HepG2 (cell line): ENCODE results near the gene CSTPP1. TPM values are rescaled to one million over a fixed set of nuclear protein-coding genes. Genes with fewer than 3 reads are reported as not detected.

ENCODE experiments used
- E2F5 ChIP-seq: sonication (generic); formaldehyde crosslinking; conservative IDR thresholded peaks from 2 replicates; pipeline ENCODE4 v1.4.0; 2020; ENCODE audit warnings: missing genetic modification reagents
- HMGXB4 ChIP-seq, 2 experiments: sonication (generic) in 1 of 2; formaldehyde crosslinking in 1 of 2; IDR thresholded peaks; 2 replicates each; pipeline versions ENCODE4 v1.4.0 to v1.6.1; 2018 to 2020; ENCODE audit warnings: missing genetic modification reagents in 2 of 2, borderline replicate concordance in 1 of 2, low read depth in 1 of 2, mild to moderate bottlenecking in 1 of 2, missing biosample characterization in 1 of 2
- KMT2A ChIP-seq: sonication (generic); formaldehyde crosslinking; IDR thresholded peaks from 2 replicates; pipeline ENCODE4 v1.4.0; 2020; ENCODE audit warnings: missing genetic modification reagents
- MTA1 ChIP-seq: sonication (generic); formaldehyde crosslinking; IDR thresholded peaks from 2 replicates; pipeline ENCODE4 v1.4.0; 2020; ENCODE audit warnings: missing genetic modification reagents, mild to moderate bottlenecking, borderline replicate concordance
- NFKB2 ChIP-seq: sonication (generic); formaldehyde crosslinking; IDR thresholded peaks from 2 replicates; pipeline ENCODE4 v1.4.0; 2020; ENCODE audit warnings: missing genetic modification reagents, borderline replicate concordance
- TBX3 ChIP-seq: fragments of 450-650 bp; IDR thresholded peaks from 2 replicates; pipeline ENCODE4 v1.6.1; 2017; ENCODE audit warnings: antibody characterized with exemption, mild to moderate bottlenecking, inconsistent platforms, borderline replicate concordance
- ZBTB8A ChIP-seq: sonication (generic); formaldehyde crosslinking; IDR thresholded peaks from 2 replicates; pipeline ENCODE4 v1.4.0; 2020; ENCODE audit warnings: mild to moderate bottlenecking, low read depth, missing genetic modification reagents, borderline replicate concordance
- ZNF407 ChIP-seq: sonication (generic); formaldehyde crosslinking; IDR thresholded peaks from one replicate; pipeline ENCODE4 v1.5.1; 2020; ENCODE audit warnings: mild to moderate bottlenecking, missing genetic modification reagents; ENCODE audit errors: not compliant biosample characterization
- ZNF704 ChIP-seq: sonication (generic); formaldehyde crosslinking; IDR thresholded peaks from 2 replicates; pipeline ENCODE4 v1.8.1; 2023; ENCODE audit warnings: mild to moderate bottlenecking, inconsistent platforms, moderate library complexity, missing genetic modification reagents, borderline replicate concordance
- ZNF788 ChIP-seq: sonication (generic); formaldehyde crosslinking; IDR thresholded peaks from 2 replicates; pipeline ENCODE4 v1.5.0; 2020; ENCODE audit warnings: mild to moderate bottlenecking, missing genetic modification reagents, borderline replicate concordance
- polyA plus RNA-seq, 8 experiments: library from polyadenylated mRNA; depleted of rRNA in 3 of 8; stranded (reverse) in 7 of 8; unstranded in 1 of 8; fragments of >200 nt; fragmentation: Illumina TruSeq in 4 of 8; extraction: Trizol in 4 of 8; gene quantifications; 2 replicates each; pipeline versions ENCODE4 v1.2.1 to v1.2.3, GENCODE V29; 2011 to 2016; ENCODE audit warnings: low read depth in 4 of 8, missing spikeins in 1 of 8, mixed read lengths in 1 of 8; ENCODE audit not compliant: insufficient read depth in 1 of 8
- total RNA-seq, 5 experiments: library from RNA; depleted of rRNA; stranded (reverse); fragments of >200 nt; fragmentation: Illumina TruSeq; extraction: Trizol; gene quantifications; 2 replicates each; pipeline ENCODE4 v1.2.3, GENCODE V29; 2016; ENCODE audit warnings: low read depth in 1 of 5

CSTPP1 gene
- total and polyA plus RNA-seq, 2 of the 13 experiments (the other 11 are each of a cell fraction or from before 2014, with no cell fraction given) = 12.3 to 14.6 TPM

GRCh38 chr11:47186700-47187695 is 250.4 kb downstream of the CSTPP1 start (continued):
- TF ChIP-seq ZNF407 (CRISPR knock-in tag) (no peak), E2F5 (CRISPR knock-in tag) (no peak), MTA1 (CRISPR knock-in tag) (peak; percentile 58; the same call in 1 of the 2 replicates), TBX3 (no peak), ZBTB8A (no peak), NFKB2 (0 out of 2 replicates have a peak, but pooled peaks have one; percentile 17), HMGXB4 (CRISPR knock-in tag; IDR thresholded peaks at IDR 0.05; ENCODE audit: borderline replicate concordance in 1 of 2, low read depth in 1 of 2) (peak; percentile 12 to 50; a peak in 2 of 4 replicates), ZNF704 (no peak), ZNF788 (CRISPR knock-in tag) (peak; percentile 36; the same call in 1 of the 2 replicates), KMT2A (CRISPR knock-in tag) (peak; percentile 38; the same call in 1 of the 2 replicates)
